ENCODE measurements around the gene ECE1.

ECE1 gene

DNA sequence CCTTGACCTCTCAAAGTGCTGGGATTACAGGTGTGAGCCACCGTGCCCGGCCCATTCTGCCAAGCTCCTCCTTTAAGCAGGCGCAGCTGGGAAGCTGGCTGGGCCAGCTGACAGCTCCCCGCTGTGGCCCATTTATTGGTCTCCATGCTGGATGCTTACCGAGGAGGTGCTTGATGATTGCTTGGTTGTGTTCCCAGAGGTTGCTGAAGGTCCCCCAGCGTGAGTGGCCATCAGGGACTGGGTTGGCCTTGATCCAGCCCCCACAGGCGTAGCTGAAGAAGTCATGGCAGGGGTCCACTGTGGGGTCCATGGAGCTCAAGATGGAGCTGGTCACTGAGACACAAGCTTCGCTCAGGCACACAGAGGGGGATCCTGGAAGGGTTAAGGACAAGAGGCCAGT lies 17.7 kb downstream of the ECE1 start:
- TF ChIP-seq POLR2AphosphoS5 (IDR thresholded peaks at IDR 0.05; ENCODE audit: low read depth, low read length) (no peak), POLR2A (IDR thresholded peaks at IDR 0.05; ENCODE audit: low read depth, low read length) (no peak), TAF1 (IDR thresholded peaks at IDR 0.05; ENCODE audit: low read depth, low read length) (no peak), POU2F2 (IDR thresholded peaks at IDR 0.05; ENCODE audit: low read depth, low read length) (no peak), SPI1 (IDR thresholded peaks at IDR 0.05; ENCODE audit: low read depth, low read length) (no peak), PAX5 (IDR thresholded peaks at IDR 0.05; ENCODE audit: insufficient read depth, low read length, severe bottlenecking) (no peak)
- FAIRE-seq = no peak
- DNase-seq (ENCODE audit: insufficient read length, low spot score) = no peak

DNA sequence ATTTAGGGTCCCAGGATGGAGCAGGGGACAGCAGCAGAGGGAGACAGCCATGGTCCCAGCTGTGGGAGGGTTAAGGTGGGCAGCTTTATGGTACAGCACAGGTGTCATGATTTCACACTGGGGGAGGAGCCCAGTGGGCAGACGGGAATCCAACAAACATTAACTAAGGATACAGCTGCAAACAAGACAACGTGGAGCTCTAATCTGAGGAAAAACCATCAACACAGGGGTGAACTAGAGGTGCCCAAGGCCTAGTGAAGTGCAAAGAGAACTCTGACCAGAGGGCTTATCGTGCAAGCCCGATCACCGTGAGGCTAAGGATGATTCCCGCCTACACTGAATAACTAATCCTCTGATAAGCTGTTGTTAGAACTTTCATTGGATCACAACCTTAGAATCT lies 18.7 kb downstream of the ECE1 start:
- TF ChIP-seq SPI1 (IDR thresholded peaks at IDR 0.05; ENCODE audit: low read depth, low read length) (no peak), TAF1 (IDR thresholded peaks at IDR 0.05; ENCODE audit: low read depth, low read length) (no peak), PAX5 (IDR thresholded peaks at IDR 0.05; ENCODE audit: insufficient read depth, low read length, severe bottlenecking) (no peak), POLR2A (IDR thresholded peaks at IDR 0.05; ENCODE audit: low read depth, low read length) (no peak), POU2F2 (IDR thresholded peaks at IDR 0.05; ENCODE audit: low read depth, low read length) (no peak), POLR2AphosphoS5 (IDR thresholded peaks at IDR 0.05; ENCODE audit: low read depth, low read length) (no peak)
- FAIRE-seq (no peak), DNase-seq (ENCODE audit: insufficient read length, low spot score) (no peak)

DNA sequence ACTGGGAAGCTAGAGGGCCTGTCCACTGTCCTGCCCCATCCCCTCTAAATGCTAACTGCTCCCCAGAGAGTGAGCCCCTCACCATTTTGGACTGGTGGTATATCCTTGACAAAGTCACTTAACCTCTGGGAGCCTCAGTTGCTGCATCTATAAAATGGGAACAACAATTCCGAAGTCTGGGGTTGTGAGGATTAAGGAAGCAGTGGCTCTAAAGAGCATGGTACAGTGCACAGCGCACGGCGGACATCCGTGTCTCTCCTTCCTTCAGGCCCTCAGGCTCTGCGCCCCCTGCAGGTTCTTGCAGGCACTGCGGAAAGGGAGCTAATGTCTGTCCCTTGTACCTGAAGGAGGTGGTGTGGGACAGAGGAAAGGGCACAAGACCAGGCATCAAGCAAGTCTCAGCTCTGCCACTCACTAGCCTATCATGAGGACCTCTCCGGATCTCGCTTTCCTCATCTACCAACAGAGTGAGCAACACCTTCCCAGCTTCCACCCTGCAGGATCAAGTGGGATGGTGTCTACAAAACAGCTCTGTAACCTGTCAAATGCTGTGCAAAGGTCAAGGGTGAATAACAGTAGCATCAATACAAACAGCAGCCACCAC lies 20.1 kb downstream of the ECE1 start:
- peak; percentile 93 for FAIRE-seq

DNA sequence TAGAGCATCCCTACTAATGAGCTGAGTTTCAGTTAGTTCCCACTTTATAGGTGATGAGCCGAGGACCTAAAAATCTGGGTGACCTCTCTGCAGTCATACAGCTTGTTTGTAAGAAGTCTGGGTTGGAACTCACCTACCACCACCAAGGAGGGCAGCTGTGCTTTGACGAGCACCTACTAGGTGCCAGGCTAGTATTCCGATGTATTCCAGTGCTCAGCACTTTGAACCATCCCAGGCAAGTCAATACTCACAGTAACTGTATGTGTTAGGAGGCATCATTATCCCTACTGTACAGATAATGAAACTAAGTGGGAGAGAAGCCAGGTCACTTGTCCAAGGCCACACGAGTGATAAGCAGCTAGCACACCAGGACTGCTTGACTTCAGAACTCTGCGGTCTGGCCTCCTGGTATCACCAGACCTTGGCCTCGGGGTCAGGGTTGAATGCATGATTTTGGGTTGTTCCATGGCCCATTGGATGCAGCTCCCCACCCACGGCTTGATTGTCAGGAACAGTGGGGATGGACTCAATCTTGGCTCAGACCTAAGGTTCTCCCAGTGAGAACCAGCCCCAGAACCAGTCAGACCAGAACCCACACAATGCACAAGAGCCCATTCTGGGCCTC lies 20.7 kb downstream of the ECE1 start:
- TF ChIP-seq SPI1 (IDR thresholded peaks at IDR 0.05; ENCODE audit: low read depth, low read length) (no peak), POLR2AphosphoS5 (IDR thresholded peaks at IDR 0.05; ENCODE audit: low read depth, low read length) (no peak), POLR2A (IDR thresholded peaks at IDR 0.05; ENCODE audit: low read depth, low read length) (no peak), TAF1 (IDR thresholded peaks at IDR 0.05; ENCODE audit: low read depth, low read length) (no peak), POU2F2 (IDR thresholded peaks at IDR 0.05; ENCODE audit: low read depth, low read length) (no peak), PAX5 (IDR thresholded peaks at IDR 0.05; ENCODE audit: insufficient read depth, low read length, severe bottlenecking) (no peak)
- FAIRE-seq = peak; percentile 41
- no peak for DNase-seq (ENCODE audit: insufficient read length, low spot score)

More for the DNA sequence above, 20.1 kb downstream of the ECE1 start:
- no peak for TF ChIP-seq TAF1 (IDR thresholded peaks at IDR 0.05; ENCODE audit: low read depth, low read length)
- no peak for TF ChIP-seq POLR2AphosphoS5 (IDR thresholded peaks at IDR 0.05; ENCODE audit: low read depth, low read length)
- TF ChIP-seq POU2F2 (IDR thresholded peaks at IDR 0.05; ENCODE audit: low read depth, low read length) = no peak
- TF ChIP-seq POLR2A (IDR thresholded peaks at IDR 0.05; ENCODE audit: low read depth, low read length) = no peak
- no peak for TF ChIP-seq SPI1 (IDR thresholded peaks at IDR 0.05; ENCODE audit: low read depth, low read length)
- no peak for TF ChIP-seq PAX5 (IDR thresholded peaks at IDR 0.05; ENCODE audit: insufficient read depth, low read length, severe bottlenecking)
- peak; percentile 85 for DNase-seq (ENCODE audit: insufficient read length, low spot score)

DNA sequence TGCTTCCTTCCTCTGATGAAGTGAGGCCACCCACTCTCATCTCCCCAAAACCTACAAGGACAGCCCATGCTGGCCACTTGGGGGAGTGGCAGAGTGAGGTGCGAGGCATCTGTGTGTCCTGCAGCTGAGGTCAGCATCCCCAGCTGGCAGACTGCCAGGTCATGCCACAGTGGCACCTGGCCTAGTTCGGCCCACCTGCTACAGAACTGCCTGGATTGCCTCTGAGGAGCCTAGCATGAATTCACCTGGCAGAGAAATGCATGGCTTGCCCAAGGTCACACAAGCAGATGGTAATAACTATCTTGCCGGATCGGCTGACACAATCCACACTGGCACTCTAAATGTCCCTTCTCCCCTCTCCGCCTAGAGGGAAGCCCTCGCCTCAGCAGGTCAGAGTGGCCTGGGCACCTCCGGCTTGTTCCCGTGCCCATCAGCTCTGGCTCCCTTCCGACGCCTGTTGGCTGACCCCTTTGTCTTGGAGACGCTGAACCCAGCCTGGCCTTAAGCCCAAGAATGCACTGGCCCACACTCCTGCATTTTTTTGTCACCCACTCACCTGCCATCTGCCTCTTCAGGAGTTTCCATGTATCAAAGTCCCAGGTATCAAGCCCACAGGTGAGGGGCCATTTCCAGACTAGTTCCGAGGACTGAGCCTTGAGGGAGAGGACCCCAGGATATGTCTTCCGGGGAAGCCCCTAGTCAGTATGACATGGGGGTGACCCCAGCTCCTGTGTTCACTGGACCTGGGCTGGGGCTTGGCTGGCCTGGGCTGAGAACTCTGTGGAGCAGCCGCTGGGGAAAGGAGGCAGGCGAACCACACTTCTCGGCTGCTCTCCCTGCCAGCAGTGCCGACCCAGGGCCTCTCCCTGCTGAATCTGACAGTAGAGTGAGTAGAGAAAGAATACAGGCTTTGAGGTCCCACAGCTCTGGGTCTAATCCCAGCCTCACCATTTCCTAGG lies 21.7 kb downstream of the ECE1 start:
- DNase-seq (ENCODE audit: insufficient read length, low spot score) (no peak), FAIRE-seq (no peak)
- no peak for TF ChIP-seq POLR2AphosphoS5 (IDR thresholded peaks at IDR 0.05; ENCODE audit: low read depth, low read length)

DNA sequence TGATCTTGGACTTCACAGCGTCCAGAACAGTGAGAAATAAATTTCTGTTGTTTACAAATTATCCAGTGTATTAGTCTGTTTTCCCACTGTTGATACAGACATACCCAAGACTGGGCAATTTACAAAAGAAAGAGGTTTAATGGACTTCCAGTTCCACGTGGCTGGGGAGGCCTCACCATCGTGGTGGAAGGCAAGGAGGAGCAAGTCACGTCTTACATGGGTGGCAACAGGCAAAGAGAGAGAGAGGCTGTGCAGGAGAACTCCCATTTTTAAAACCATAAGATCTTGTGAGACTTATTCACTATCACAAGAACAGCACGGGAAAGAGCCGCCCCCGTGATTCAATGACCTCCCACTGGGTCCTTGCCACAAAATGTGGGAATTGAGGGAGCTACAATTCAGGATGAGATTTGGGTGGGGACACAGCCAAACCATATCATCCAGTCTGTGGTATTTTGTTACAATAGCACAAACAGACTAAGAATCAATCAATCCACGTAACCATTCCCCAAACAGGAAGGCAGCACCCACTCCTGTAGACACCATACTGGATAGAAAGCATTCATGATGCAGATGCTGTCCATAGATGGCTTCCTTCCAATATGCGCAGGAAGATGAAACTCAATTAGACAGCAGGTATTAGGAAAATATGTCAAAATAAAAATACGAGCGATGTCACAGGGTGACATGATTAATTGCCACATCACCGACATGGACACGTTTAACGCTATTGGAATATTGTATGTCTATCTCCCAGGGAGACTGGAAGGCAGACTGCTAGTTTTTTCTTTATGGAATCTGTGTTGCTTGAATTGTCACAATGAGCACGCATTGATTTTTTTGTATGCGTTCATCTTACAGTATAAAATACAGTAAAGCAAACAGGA lies 22.8 kb downstream of the ECE1 start:
- no peak for FAIRE-seq
- no peak for DNase-seq (ENCODE audit: insufficient read length, low spot score)

DNA sequence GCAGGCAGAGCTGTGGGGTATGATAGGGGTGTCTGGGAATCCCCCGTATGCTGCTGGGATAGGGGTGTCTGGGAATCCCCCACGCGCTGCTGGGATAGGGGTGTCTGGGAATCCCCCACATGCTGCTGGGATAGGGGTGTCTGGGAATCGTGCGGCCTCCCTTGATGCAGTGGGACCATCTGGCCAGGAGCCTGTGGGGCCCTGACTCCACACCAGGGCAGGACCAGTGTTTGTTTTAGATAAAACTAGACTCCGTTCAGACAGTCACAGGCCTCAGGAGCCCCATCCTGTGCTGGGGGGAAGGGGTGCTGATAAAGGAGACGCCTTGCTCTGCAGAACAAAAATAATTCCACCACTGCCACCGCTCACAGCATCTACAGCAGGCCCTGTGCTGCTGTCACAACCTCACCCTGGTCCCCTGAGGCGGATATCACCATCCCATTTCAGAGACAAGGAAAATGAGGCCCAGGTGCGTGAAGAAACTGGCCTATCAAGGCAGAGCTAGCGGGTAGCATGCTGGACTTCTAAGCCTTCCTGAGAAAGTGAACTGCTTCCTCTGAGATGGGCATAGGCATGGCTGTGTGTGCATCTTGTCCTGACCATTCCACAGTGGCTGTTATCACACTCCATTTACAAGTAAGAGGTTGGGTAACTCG lies 24.0 kb downstream of the ECE1 start:
- FAIRE-seq (no peak), DNase-seq (ENCODE audit: insufficient read length, low spot score) (no peak)
- no peak for TF ChIP-seq POU2F2 (IDR thresholded peaks at IDR 0.05; ENCODE audit: low read depth, low read length)
- no peak for TF ChIP-seq PAX5 (IDR thresholded peaks at IDR 0.05; ENCODE audit: insufficient read depth, low read length, severe bottlenecking)
- TF ChIP-seq POLR2AphosphoS5 (IDR thresholded peaks at IDR 0.05; ENCODE audit: low read depth, low read length) = no peak
- TF ChIP-seq TAF1 (IDR thresholded peaks at IDR 0.05; ENCODE audit: low read depth, low read length) = no peak
- no peak for TF ChIP-seq POLR2A (IDR thresholded peaks at IDR 0.05; ENCODE audit: low read depth, low read length)
- no peak for TF ChIP-seq SPI1 (IDR thresholded peaks at IDR 0.05; ENCODE audit: low read depth, low read length)

More for the DNA sequence above, 22.8 kb downstream of the ECE1 start:
- no peak for TF ChIP-seq POLR2AphosphoS5 (IDR thresholded peaks at IDR 0.05; ENCODE audit: low read depth, low read length)
- TF ChIP-seq POU2F2 (IDR thresholded peaks at IDR 0.05; ENCODE audit: low read depth, low read length) = no peak
- TF ChIP-seq SPI1 (IDR thresholded peaks at IDR 0.05; ENCODE audit: low read depth, low read length) = no peak
- TF ChIP-seq TAF1 (IDR thresholded peaks at IDR 0.05; ENCODE audit: low read depth, low read length) = no peak
- TF ChIP-seq PAX5 (IDR thresholded peaks at IDR 0.05; ENCODE audit: insufficient read depth, low read length, severe bottlenecking) = no peak
- TF ChIP-seq POLR2A (IDR thresholded peaks at IDR 0.05; ENCODE audit: low read depth, low read length) = no peak

DNA sequence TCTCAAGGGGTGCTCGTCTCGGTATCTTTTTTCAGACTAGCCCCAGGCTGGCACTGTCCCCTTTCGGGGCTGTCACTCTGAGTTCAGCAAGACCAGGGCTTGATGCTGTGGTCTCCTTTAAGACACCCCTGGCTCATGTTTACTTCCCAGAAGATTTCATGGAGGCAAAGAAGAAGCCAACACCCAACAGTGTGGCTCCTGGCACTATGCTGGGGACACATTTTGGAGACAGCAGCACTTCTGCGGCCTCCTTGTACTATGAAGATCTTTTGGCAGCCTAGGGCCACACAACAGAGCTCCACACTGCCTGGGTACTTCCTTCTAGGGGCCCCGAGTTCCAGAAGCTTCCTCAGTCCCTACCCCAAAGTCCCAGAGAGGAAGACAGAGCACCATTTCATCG lies 24.6 kb downstream of the ECE1 start:
- DNase-seq (ENCODE audit: insufficient read length, low spot score) = no peak
- no peak for FAIRE-seq
- TF ChIP-seq POLR2AphosphoS5 (IDR thresholded peaks at IDR 0.05; ENCODE audit: low read depth, low read length) (no peak), POU2F2 (IDR thresholded peaks at IDR 0.05; ENCODE audit: low read depth, low read length) (no peak), POLR2A (IDR thresholded peaks at IDR 0.05; ENCODE audit: low read depth, low read length) (no peak), TAF1 (IDR thresholded peaks at IDR 0.05; ENCODE audit: low read depth, low read length) (no peak), SPI1 (IDR thresholded peaks at IDR 0.05; ENCODE audit: low read depth, low read length) (no peak), PAX5 (IDR thresholded peaks at IDR 0.05; ENCODE audit: insufficient read depth, low read length, severe bottlenecking) (no peak)
